Limb (tissue), 2 donors: ENCODE measurements around the gene TMEM63B.
"Not testable (repeated sequence)": the region's sequence is repeated elsewhere in the genome, so short reads cannot be mapped to it uniquely, and the experiment has no call there.

Source experiments
- DNase-seq, 2 donors: peaks; one replicate each; pipeline ENCODE4 v3.0.0-alpha.2; 2016; ENCODE audit errors: extremely low spot score in 2 of 2

The TMEM63B gene

GRCh38 chr6:44094403-44095242 lies 32.7 kb upstream of the TMEM63B start:
- DNase-seq: no peak

- not testable (repeated sequence) for DNase-seq
These were observed 32.1 kb upstream of the TMEM63B start for GRCh38 chr6:44095243-44095623.

- DNase-seq: peak; percentile 64 to 81
These were observed 30.7 kb upstream of the TMEM63B start for GRCh38 chr6:44096612-44097011.

GRCh38 chr6:44097782-44098317 lies 29.5 kb upstream of the TMEM63B start:
- DNase-seq: no peak

GRCh38 chr6:44099192-44099591 lies 28.2 kb upstream of the TMEM63B start:
- DNase-seq: no peak

- no peak for DNase-seq
These were observed 27.2 kb upstream of the TMEM63B start for GRCh38 chr6:44100088-44100550.

- no peak for DNase-seq
These were observed 25.5 kb upstream of the TMEM63B start for GRCh38 chr6:44101832-44102231.

- DNase-seq: no peak
These were observed 24.8 kb upstream of the TMEM63B start for GRCh38 chr6:44102527-44102926.

- no peak for DNase-seq
These were observed 22.8 kb upstream of the TMEM63B start for GRCh38 chr6:44104481-44105021.

- DNase-seq: no peak
These were observed 22.2 kb upstream of the TMEM63B start for GRCh38 chr6:44105146-44105545.

GRCh38 chr6:44105993-44106740 lies 21.2 kb upstream of the TMEM63B start:
- no peak for DNase-seq

GRCh38 chr6:44107017-44107416 lies 20.3 kb upstream of the TMEM63B start:
- DNase-seq: no peak

GRCh38 chr6:44108471-44108870 lies 18.9 kb upstream of the TMEM63B start:
- no peak for DNase-seq

GRCh38 chr6:44109212-44109611 lies 18.1 kb upstream of the TMEM63B start:
- no peak for DNase-seq

GRCh38 chr6:44110005-44110676 lies 17.2 kb upstream of the TMEM63B start:
- no peak for DNase-seq

- DNase-seq: no peak
These were observed 16.4 kb upstream of the TMEM63B start for GRCh38 chr6:44110966-44111365.

- no peak for DNase-seq
These were observed 15.6 kb upstream of the TMEM63B start for GRCh38 chr6:44111434-44112417.

GRCh38 chr6:44113414-44113813 lies 13.9 kb upstream of the TMEM63B start:
- DNase-seq: no peak

GRCh38 chr6:44115866-44116265 lies 11.5 kb upstream of the TMEM63B start:
- no peak for DNase-seq

- no peak for DNase-seq
These were observed 10.5 kb upstream of the TMEM63B start for GRCh38 chr6:44116641-44117382.
